B cell (primary cell): ENCODE results near the gene CD8B. TPM values are rescaled to one million over a fixed set of nuclear protein-coding genes. Genes with fewer than 3 reads are reported as not detected.
"Not testable (repeated sequence)": the region's sequence is repeated elsewhere in the genome, so short reads cannot be mapped to it uniquely, and the experiment has no call there.

Experiments
- ATAC-seq: fragments of 200-7000 bp; cut with Tn5 transposase; one replicate; pipeline ENCODE4 v1.10.0; 2021; ENCODE audit warnings: low read depth, mild to moderate bottlenecking, moderate number of reproducible peaks, moderate library complexity
- CTCF ChIA-PET: fragments of 350-600 bp; sonication (Branson Sonifier 250); formaldehyde crosslinking; loops from one replicate; lab custom pipeline; 2021; ENCODE audit warnings: antibody characterized with exemption, inconsistent platforms; lab: Charles Lee
- POLR2A ChIA-PET: fragments of 350-600 bp; sonication (Branson Sonifier 250); formaldehyde crosslinking; loops from one replicate; lab custom pipeline; 2021; ENCODE audit warnings: antibody characterized with exemption; lab: Charles Lee
- DNase-seq: peaks from one replicate; pipeline ENCODE4 v3.0.0; 2013
- H2AFZ ChIP-seq: 2 replicates; pipeline ENCODE4 v1.6.1; 2012; ENCODE audit warnings: mild to moderate bottlenecking, low read depth, low read length; ENCODE audit not compliant: insufficient read depth, poor library complexity, severe bottlenecking
- H3K27ac ChIP-seq, 2 donors: 1 replicate in 1 of 2; 2 replicates in 1 of 2; pipeline ENCODE4 v1.5.1; 2012 to 2013; ENCODE audit warnings: low read length in 2 of 2, mild to moderate bottlenecking in 2 of 2, moderate library complexity in 1 of 2
- H3K27me3 ChIP-seq, 4 experiments: fragments of 200-600 bp in 1 of 4; sonication (generic) in 1 of 4; replicated peaks in 1 of 4; 1 replicate in 2 of 4; 2 replicates in 2 of 4; pipeline versions ENCODE4 v1.6.1 to v1.7.0; 2013 to 2016; ENCODE audit warnings: low read length in 3 of 4, mild to moderate bottlenecking in 2 of 4, mixed read lengths in 1 of 4, moderate library complexity in 1 of 4; ENCODE audit not compliant: insufficient read depth in 4 of 4, control insufficient read depth in 3 of 4; ENCODE audit errors: control extremely low read depth in 1 of 4
- H3K36me3 ChIP-seq, 2 experiments: replicated peaks in 1 of 2; 1 replicate in 1 of 2; 2 replicates in 1 of 2; pipeline versions ENCODE4 v1.6.1 to v1.7.1; 2013; ENCODE audit warnings: low read length in 1 of 2; ENCODE audit not compliant: insufficient read depth in 2 of 2, control insufficient read depth in 1 of 2; ENCODE audit errors: control extremely low read depth in 1 of 2, extremely low read depth in 1 of 2
- H3K4me1 ChIP-seq, 2 donors: fragments of 200-600 bp in 1 of 2; sonication (generic) in 1 of 2; 1 replicate in 1 of 2; 2 replicates in 1 of 2; pipeline versions ENCODE4 v1.5.1 to v1.6.1; 2013 to 2017; ENCODE audit warnings: low read length in 2 of 2; ENCODE audit not compliant: control insufficient read depth in 2 of 2, insufficient read depth in 2 of 2
- H3K4me2 ChIP-seq: replicated peaks from 2 replicates; pipeline ENCODE3; 2012; ENCODE audit warnings: mild to moderate bottlenecking, low read depth, low read length; ENCODE audit not compliant: poor library complexity, severe bottlenecking
- H3K4me3 ChIP-seq, 5 experiments: fragments of 200-600 bp in 1 of 5; sonication (generic) in 1 of 5; 1 replicate in 3 of 5; 2 replicates in 2 of 5; pipeline versions ENCODE4 v1.5.1 to v1.7.0; 2011 to 2016; ENCODE audit warnings: low read length in 4 of 5, mild to moderate bottlenecking in 4 of 5, low read depth in 2 of 5, control low read depth in 1 of 5, moderate library complexity in 1 of 5; ENCODE audit not compliant: insufficient read depth in 1 of 5; ENCODE audit errors: control extremely low read depth in 1 of 5, extremely low read depth in 1 of 5
- H3K79me2 ChIP-seq: fragments of 200-600 bp; sonication (generic); one replicate; pipeline ENCODE4 v1.6.0; 2016; ENCODE audit warnings: low read length; ENCODE audit not compliant: control insufficient read depth, insufficient read depth
- H3K9ac ChIP-seq: fragments of 200-600 bp; sonication (generic); 2 replicates; pipeline ENCODE4 v1.6.1; 2017; ENCODE audit warnings: mild to moderate bottlenecking, low read length, moderate library complexity
- H3K9me3 ChIP-seq, 3 donors: one replicate each; pipeline versions ENCODE4 v1.6.1 to v1.7.1; 2013; ENCODE audit warnings: low read length in 2 of 3; ENCODE audit not compliant: control insufficient read depth in 2 of 3, insufficient read depth in 1 of 3; ENCODE audit errors: control extremely low read depth in 1 of 3
- H4K20me1 ChIP-seq: 2 replicates; pipeline ENCODE4 v1.6.0; 2012; ENCODE audit warnings: mild to moderate bottlenecking, low read length; ENCODE audit not compliant: insufficient read depth, control insufficient read depth, poor library complexity, severe bottlenecking
- H3K27ac Mint-ChIP-seq: one replicate; pipeline ENCODE4 v1.8.0; 2021; ENCODE audit warnings: mixed read lengths
- H3K27me3 Mint-ChIP-seq: one replicate; pipeline ENCODE4 v1.8.0; 2021; ENCODE audit warnings: mixed read lengths
- H3K4me1 Mint-ChIP-seq: one replicate; pipeline ENCODE4 v1.8.0; 2021; ENCODE audit warnings: mixed read lengths
- H3K4me3 Mint-ChIP-seq: one replicate; pipeline ENCODE4 v1.8.0; 2021; ENCODE audit warnings: mixed read lengths
- H3K9me3 Mint-ChIP-seq: one replicate; pipeline ENCODE4 v1.8.0; 2022; ENCODE audit warnings: mixed read lengths; ENCODE audit not compliant: insufficient read depth
- WGBS: methylation state at CpG from one replicate; pipeline ENCODE4 v1.1.5; 2013; ENCODE audit warnings: missing lambda C conversion rate; ENCODE audit not compliant: insufficient coverage; 5-methylcytosine and 5-hydroxymethylcytosine counted together
- intact Hi-C: fragments of 100-400 bp; cut with micrococcal nuclease; formaldehyde crosslinking; loops from one replicate; pipeline ENCODE4 v1.10.0; 2022
- polyA plus RNA-seq: library from polyadenylated mRNA; depleted of rRNA; stranded (reverse); fragments of >200 nt; gene quantifications from 2 replicates; pipeline ENCODE4 v1.2.3, GENCODE V29; 2012
- total RNA-seq, 2 donors: library from RNA; stranded (reverse); fragments of 120-200 nt in 1 of 2; gene quantifications; 1 replicate in 1 of 2; 2 replicates in 1 of 2; pipeline versions ENCODE4 v1.2.3 to v1.2.4, GENCODE V29; 2013 to 2022

Gene CD8B
- total and polyA plus RNA-seq, 2 donors (not counting 1 experiment from before 2014, with no cell fraction given), result 0.45 TPM; not detected in 1

DNA sequence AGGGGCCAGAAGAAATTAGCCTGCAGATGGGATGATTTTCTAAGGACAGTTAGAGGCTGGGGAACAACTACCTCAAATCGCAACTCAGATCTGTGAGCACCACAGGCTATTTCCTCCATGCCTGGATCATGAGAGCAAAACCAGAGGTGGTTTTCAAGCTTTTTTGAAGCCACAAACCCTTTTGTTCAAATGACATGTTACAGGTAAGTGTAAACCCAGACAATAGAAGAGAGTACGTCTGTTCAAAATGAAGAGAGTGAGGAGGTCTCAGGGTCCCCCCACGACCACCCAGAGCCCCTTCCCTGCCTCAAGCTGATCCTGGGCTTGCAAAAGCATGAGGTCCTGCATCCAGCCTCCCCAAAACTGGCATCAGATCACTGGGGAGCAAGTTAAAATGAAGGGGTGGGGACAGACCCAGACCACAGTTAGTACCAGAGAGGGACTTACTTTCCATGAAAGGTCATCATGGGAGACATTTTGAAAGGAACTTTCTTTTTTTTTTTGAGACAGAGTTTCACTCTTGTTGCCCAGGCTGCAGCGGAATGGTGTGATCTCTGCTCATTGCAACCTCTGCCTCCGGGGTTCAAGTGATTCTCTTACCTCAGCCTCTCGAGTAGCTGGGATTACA lies 19.0 kb downstream of the CD8B start:
- H3K4me1 ChIP-seq, POLR2A ChIA-PET, DNase-seq, H3K27me3 Mint-ChIP-seq, H4K20me1 ChIP-seq, ATAC-seq, H3K9me3 Mint-ChIP-seq, H3K27ac ChIP-seq, H3K9ac ChIP-seq, H3K36me3 ChIP-seq, H3K4me3 ChIP-seq, H3K4me1 Mint-ChIP-seq, H3K27me3 ChIP-seq, intact Hi-C loops, H3K4me3 Mint-ChIP-seq, H2AFZ ChIP-seq, CTCF ChIA-PET, H3K9me3 ChIP-seq, H3K27ac Mint-ChIP-seq, H3K4me2 ChIP-seq, H3K79me2 ChIP-seq: not testable (repeated sequence)
- WGBS, result no CpG with 5 or more reads among the region's 6 CpGs

DNA sequence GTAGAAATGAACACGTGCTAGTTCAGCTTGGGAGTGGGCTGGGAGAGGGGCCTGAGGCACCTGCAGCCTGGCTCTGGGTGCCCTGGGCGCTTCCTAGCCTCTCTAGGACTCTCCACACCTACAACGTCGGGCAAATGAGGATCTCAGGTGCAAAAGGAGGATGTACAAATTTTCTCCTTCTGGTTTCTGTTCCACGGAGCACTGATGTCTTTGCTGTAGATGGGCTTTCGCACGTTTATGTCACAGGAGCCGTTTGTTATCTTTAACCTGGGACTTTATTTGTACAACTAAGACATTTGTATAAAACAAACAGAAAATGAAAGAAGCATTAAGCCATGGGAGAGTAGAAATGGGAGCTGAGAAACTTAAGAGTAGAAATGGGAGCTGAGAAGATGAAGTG lies 20.4 kb downstream of the CD8B start:
- H4K20me1 ChIP-seq, H3K9me3 ChIP-seq, CTCF ChIA-PET, DNase-seq, H3K4me2 ChIP-seq, H3K27me3 Mint-ChIP-seq, H3K9ac ChIP-seq, H3K36me3 ChIP-seq, H3K27ac ChIP-seq, POLR2A ChIA-PET, H3K9me3 Mint-ChIP-seq, H3K27ac Mint-ChIP-seq, H3K4me3 ChIP-seq, H3K27me3 ChIP-seq, H3K4me1 Mint-ChIP-seq, H2AFZ ChIP-seq, H3K4me3 Mint-ChIP-seq, H3K4me1 ChIP-seq, intact Hi-C loops, ATAC-seq, H3K79me2 ChIP-seq: not testable (repeated sequence)
- no CpG with 5 or more reads among the region's 8 CpGs for WGBS

- H3K36me3 ChIP-seq, H3K4me3 ChIP-seq, H3K27ac ChIP-seq, H3K79me2 ChIP-seq, H4K20me1 ChIP-seq, H3K27ac Mint-ChIP-seq, POLR2A ChIA-PET, H3K4me1 ChIP-seq, H3K4me3 Mint-ChIP-seq, H3K9me3 Mint-ChIP-seq, CTCF ChIA-PET, H3K9me3 ChIP-seq, H2AFZ ChIP-seq, H3K4me2 ChIP-seq, ATAC-seq, H3K4me1 Mint-ChIP-seq, H3K9ac ChIP-seq, H3K27me3 Mint-ChIP-seq, H3K27me3 ChIP-seq, DNase-seq, intact Hi-C loops: not testable (repeated sequence)
- WGBS, result 67% methylated on average over 1 of the region's 11 CpGs
These were observed 21.7 kb downstream of the CD8B start for GRCh38 chr2:86839871-86840548.

DNA sequence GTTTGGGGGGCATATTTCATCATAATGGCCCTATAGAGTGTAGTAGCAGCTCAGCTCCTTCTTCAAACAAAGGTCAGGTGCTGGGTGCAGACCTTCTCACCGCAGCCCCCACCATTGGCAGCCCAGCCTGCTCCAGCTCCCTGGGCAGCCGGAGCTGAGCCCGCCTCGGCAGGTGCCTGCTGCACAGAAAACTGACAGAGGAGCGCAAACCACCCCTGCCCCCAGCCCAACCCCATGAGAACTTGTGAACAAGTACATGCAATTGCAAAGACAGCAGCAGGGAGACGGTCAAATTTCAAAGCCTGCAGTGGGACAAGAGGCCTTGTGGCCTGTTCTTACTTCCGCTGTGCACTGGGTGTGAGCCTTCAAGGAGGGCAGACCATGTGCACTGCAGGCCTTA lies 22.2 kb downstream of the CD8B start:
- DNase-seq, result not testable (repeated sequence)

More for the DNA sequence above, 22.2 kb downstream of the CD8B start:
- H3K4me2 ChIP-seq, H3K9ac ChIP-seq, H3K27me3 Mint-ChIP-seq, H3K4me3 ChIP-seq, CTCF ChIA-PET, H3K36me3 ChIP-seq, H3K9me3 Mint-ChIP-seq, H3K79me2 ChIP-seq, H3K4me3 Mint-ChIP-seq, H3K27ac ChIP-seq, H3K4me1 Mint-ChIP-seq, H2AFZ ChIP-seq, H4K20me1 ChIP-seq, H3K27ac Mint-ChIP-seq, H3K27me3 ChIP-seq, ATAC-seq, H3K4me1 ChIP-seq, H3K9me3 ChIP-seq, POLR2A ChIA-PET, intact Hi-C loops: not testable (repeated sequence)
- WGBS, result 91% methylated on average over 6 of the region's 7 CpGs
